PC-3 (cell line): ENCODE data around the gene TWF2.

Source experiments
- CTCF ChIP-seq: fragments of 300-600 bp; sonication (generic); conservative IDR thresholded peaks from 2 replicates; pipeline ENCODE4 v1.5.1; 2017; ENCODE audit warnings: antibody characterized with exemption, low read depth, mild to moderate bottlenecking, low read length
- EZH2 ChIP-seq: fragments of 300-600 bp; sonication (generic); IDR thresholded peaks from one replicate; pipeline ENCODE4 v1.6.1; 2017; ENCODE audit warnings: antibody characterized with exemption, mild to moderate bottlenecking, low read length; ENCODE audit not compliant: unreplicated experiment

- TF ChIP-seq CTCF (no peak), EZH2 (no peak)
Observed at GRCh38 chr3:52188556-52188955, 50.4 kb downstream of the TWF2 start.
